KG1 (cell line): Measurements from ENCODE around the gene SMYD3.

ENCODE experiments used
- DNase-seq: peaks from one replicate; lab custom pipeline; 2025; lab: John Stamatoyannopoulos, UW

The SMYD3 gene

DNA sequence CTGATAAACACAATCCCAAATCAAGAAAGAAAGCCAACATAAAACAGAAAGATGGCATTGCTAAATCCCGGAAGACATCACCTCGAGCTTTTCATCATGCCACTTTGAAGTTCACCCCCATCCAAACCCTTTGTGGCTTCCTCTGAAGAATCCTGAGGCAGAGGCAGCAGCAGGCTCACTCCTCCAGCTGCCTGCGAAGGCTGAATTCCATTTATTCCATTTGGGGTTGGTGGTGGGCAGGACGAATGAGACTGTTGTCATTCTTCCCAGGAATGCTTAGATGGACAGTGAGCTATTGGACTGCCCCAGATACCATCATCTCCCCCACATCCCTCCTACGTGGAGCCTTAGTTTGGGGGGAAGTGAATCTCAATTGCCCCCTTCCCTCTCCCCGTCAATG is 437.5 kb downstream of the SMYD3 start:
- DNase-seq, result no peak

DNA sequence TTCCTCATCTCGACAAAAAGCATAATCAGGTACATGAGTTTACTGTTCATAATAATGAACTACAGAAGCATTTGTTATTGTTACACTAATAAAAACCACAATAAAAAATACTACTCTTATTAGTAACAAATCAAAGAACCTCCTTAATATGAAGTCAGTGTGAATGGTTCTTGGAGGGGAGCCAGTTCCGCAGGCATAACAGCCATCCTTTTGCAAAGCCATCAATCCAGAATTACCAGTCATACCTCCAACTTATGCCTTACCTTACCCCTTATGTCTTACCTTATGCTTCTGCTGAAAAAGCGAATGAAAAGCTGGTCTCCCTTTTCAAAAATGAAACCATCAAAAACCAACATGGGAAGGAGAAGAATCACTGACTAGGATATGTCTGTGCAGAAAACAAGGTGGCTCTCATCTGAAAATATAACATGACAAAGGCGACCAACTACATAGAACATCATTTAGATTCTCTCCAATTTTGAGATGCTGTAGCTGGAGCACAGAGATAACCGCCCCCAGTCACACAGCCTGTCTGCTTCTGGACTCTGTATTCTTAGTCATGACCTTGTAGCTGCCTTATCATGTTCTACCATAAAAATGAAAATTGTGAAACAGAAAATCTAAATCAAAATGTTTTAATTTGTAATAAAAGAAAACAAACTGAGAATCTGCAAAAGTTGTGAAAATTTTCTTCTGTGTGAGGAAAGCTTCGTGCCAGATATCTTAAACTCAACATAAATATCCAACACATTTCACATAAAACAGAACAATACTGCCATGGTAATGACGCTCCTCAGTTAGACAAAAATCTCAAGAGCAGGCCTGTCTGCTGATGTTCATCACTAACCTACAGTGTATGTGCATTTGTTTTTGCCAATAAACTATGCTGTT is 438.2 kb downstream of the SMYD3 start:
- no peak for DNase-seq

DNA sequence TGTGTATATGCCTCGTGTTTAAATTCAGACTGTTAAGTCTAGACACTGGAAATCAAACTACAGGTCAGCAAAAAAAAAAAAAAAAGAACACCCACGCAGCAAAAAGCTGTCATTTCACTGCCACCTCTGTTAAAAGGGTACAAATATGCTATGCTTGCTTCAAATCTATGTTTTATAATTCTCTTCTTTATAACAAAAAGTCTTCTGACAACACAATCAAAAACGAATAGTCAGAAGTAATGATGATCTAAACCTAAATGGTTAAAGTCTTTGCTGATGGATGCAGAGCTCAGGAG is 438.9 kb downstream of the SMYD3 start:
- DNase-seq, result no peak

DNA sequence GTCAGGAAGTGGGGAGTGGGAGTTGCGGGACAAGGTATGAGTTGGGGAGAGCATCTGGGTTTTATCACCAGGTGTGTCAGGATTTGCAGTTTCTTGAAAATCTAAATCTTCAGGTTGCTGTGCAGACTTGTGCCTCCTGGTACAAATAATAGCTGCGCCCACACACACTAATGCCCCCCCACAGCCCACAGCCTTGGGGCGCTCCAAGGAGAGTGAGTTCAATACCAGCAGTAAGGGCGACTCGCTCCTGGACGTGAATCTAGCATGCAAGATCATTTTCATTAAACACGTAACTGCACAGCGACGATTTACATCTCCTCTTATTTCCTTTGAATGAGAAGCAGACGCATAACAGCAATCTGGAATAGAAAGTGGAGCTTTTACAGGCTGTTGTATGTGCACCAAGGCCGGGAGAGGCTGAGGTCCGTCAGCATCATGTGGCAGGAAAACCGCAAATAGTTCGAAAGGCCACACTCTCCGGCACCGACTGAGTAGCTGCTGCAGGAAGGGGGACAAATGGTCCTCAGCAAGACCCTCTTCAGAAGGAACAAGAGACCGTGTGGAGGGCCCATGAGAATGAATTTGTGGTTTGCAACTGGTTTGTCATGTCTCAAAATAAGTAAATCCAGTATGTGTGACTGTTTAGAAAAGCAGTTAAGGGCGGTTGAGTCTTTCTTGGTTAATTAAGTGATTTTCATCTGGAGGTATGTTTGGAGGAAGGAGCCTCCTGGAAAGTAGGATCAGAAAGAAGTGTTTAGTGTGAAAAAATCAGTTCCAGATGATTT is 439.5 kb downstream of the SMYD3 start:
- DNase-seq, result no peak

- no peak for DNase-seq
These were observed 440.5 kb downstream of the SMYD3 start for GRCh38 chr1:246066573-246066972.

- no peak for DNase-seq
These were observed 441.5 kb downstream of the SMYD3 start for GRCh38 chr1:246065592-246065991.

GRCh38 chr1:246064891-246065290 is 442.2 kb downstream of the SMYD3 start:
- DNase-seq, result no peak

DNA sequence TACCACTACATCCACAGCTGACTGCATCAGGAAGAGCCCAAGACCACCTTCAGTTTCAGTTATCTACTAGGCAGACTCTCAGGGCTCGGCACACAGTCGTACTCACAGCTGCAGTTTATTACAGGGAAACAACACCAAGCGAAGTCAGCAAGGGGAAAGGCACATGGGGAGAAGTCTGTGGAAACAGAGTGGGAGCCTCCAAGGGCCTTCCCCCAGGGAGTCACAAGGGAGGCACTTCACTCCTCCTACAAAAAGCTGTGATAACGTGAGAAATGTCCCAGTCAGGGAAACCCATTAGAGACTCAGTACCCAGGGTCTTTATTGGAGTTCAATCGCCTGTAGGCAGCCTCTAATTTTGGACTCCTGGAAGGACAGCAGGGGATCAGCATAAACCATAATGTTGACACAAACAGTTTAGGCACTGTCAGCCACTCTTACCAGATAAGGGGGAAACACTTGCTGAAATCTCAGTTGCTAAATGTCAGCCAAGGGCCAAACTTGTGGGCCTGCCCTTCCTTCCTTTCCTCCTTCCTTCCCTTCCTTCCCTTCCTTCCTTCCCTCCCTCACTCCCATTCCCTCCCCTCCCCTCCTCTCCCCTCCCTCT is 444.0 kb downstream of the SMYD3 start:
- no peak for DNase-seq

- no peak for DNase-seq
These were observed 448.6 kb downstream of the SMYD3 start for GRCh38 chr1:246058466-246058865.

DNA sequence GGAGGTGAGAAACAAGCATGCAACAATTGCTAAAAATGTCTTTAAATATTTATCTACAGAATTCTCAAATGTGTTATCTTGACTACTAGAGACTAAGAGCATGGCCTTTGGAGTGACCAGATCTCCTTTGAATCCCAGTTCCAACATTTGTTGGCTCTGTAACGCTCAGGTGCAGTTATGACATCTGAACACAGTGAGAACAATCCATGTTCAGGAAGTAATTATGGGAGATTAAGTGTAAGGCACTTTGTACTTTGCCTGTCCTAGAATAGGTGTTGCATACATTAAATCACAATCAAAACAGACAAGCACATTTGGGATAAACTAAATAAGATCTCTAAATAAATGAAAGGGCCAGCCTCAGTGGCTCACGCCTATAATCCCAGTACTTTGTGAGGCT is 454.5 kb downstream of the SMYD3 start:
- DNase-seq, result no peak

DNA sequence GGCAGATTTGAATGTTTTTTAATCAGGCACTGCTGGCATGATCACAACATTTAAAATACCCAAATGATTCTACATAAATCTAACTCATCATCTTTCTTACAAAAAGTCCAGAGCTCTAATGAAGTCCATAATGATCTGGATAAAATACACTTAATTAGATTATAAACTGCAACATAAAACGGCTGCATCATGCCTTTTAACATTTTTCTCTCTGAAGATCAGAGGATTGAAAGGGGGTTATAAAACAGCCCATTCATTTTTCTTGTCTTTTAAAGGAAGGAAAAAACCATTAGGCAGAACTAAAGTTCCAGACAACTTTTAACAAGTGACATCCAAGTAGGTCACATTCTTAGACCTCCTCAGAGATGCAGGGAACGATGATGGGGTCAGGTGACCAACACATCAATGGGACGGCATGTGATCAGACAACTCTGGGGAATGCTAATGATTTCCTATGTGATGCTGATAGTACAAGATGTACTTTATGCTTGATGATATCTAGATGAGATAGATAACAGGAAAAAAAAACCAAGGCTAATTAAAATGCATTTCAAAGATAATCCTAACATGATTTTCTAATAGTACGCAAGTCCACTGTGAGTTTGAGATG is 455.1 kb downstream of the SMYD3 start:
- DNase-seq, result no peak

- DNase-seq, result no peak
These were observed 458.4 kb downstream of the SMYD3 start for GRCh38 chr1:246048693-246049092.

GRCh38 chr1:246043556-246043955 is 463.5 kb downstream of the SMYD3 start:
- no peak for DNase-seq

DNA sequence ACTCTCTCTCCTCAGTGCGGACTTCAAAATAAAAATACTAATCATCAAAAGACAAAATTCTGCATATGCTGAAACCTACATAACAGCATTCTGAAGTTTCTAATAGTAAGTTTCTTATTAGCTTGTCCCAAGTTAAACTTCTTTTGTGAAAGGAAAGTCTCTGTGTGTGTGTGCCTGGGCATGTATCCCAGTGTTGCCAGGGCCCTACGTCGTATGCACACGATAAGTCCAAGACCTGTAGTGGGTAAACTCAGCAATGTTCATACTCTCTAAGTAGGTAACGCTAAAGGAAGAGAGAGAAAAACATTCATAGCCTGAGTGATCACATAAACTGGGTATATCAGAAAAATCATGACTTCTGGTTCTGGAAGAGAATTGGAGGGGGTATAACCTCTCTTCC is 465.7 kb downstream of the SMYD3 start:
- DNase-seq, result no peak

- no peak for DNase-seq
These were observed 466.7 kb downstream of the SMYD3 start for GRCh38 chr1:246040200-246040890.

DNA sequence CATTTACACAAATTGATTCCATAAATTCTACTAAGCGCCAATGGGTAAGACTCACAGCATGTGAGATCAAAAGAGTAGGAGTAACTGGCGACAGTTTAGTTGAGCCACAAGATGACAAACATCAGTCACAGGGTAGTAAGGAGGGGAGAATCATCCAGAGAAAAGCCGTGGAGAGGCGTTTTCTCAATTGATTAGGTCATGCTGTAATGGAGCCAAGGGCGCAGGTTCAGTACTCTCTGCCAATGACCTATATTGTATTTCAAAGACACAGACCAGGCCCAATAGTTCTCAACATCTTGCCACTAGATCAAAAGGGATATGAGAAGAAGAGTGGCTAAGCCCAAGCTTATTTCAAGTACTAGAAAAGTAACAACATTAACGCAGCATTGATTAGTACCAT is 467.5 kb downstream of the SMYD3 start:
- no peak for DNase-seq

GRCh38 chr1:246037832-246038231 is 469.2 kb downstream of the SMYD3 start:
- DNase-seq, result no peak

DNA sequence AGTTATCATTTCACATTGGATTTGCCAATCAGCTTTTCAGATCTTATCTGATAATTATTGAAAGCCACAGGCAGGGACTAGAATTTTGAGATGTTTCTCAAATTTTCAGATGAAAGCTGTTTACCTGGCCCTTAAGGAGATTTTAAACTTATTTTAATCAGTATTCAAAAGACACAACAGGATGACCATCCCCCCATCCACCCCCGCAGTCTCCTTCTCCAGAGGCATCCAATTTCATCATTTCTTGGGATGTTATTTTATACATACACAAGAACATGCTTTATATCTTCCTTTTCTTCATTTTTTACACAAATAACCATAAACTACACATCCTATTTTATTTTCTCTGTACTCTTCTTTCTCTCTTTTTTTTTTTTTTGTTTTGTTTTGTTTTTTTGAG is 470.9 kb downstream of the SMYD3 start:
- no peak for DNase-seq

DNA sequence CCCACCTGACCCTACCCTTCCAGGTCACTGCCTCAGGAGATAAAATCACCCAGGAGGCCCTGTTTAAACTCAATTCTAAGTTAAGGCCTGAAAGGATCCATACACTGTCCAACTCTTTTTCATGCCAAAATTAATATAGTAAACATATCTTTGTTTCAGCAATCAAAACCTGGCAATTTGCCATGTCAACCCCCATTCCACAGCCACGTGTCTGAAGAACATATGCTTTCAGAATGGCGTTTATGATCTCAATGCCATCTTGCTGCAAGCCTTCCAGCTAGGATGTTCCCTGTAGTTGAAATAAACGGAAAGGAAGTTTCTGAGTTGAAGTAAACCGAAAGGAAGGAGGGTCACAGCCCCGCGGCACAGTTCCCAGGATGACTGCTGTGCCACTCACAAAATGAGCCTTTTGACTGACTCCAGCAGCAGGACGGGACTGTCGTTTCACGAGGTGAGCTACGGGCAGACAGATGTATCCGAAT is 472.0 kb downstream of the SMYD3 start:
- DNase-seq, result no peak

DNA sequence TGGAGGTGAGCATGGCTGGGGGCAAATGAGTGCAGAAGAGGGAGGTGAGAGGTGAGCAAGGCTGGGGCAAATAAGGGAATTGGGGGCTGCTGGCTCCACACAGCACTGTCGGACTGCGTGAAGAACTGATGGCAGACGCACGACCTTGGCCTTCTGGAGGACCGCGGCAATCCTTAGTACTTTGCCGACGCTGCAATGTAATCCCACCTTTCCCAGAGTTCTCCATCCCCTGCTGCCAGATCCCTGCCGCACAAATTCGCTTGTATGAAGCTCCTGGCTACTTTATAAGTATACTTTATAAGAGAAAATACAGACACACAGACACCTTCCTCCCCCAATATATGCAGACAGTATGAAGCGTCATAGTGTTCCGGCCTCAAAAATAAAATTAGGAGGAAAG is 472.4 kb downstream of the SMYD3 start:
- DNase-seq, result no peak

GRCh38 chr1:246032984-246033383 is 474.1 kb downstream of the SMYD3 start:
- no peak for DNase-seq

- DNase-seq, result no peak
These were observed 475.0 kb downstream of the SMYD3 start for GRCh38 chr1:246032031-246032551.
